Measurements from ENCODE around the gene PPIL1.

PPIL1 gene

DNA sequence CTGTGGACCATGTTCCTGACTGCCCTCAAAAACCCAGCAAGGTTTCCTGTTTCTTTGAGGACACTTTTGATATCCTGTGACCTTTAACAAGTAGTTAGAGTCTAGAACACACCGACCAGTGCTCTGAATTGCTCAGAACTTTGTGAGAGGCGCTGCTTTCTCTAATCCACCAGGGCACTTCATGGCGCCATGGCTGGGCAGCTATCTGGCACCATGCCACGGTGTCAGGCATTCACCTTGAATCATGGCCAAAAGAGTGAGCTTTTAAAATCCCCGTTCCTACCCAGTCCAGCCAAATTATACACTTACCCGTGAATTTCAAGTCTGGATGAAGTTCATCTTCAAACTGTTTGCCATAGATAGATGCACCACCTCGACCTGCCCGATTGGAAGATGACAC, 18.3 kb downstream of the PPIL1 start:
- Histone ChIP-seq H3K4me2 (ENCODE audit: low read length) (no peak overlapping the region), H3K9me2 (ENCODE audit: low read depth, low read length) (no peaks in the 10 kb centered on the region), H3K9ac (ENCODE audit: low read length) (no peak overlapping the region), H3K27ac (ENCODE audit: low read depth, low read length, poor library complexity, severe bottlenecking) (no peak overlapping the region), H3K27me3 (ENCODE audit: insufficient read depth, low read length) (no peaks in the 10 kb centered on the region), H3F3A (ENCODE audit: insufficient read depth, low read length) (no peaks in the 10 kb centered on the region), H3K36me3 (ENCODE audit: insufficient read depth, low read length) (peaks cover 96% of the 10 kb centered on the region), H2AFZ (ENCODE audit: low read length) (no peak overlapping the region), H3K79me2 (ENCODE audit: insufficient read depth, low read length) (peaks cover 6% of the 10 kb centered on the region; the same call in 1 of the 2 replicates), H4K20me1 (ENCODE audit: insufficient read depth, low read length) (no peaks in the 10 kb centered on the region), H3K9me3 (ENCODE audit: low read length) (no peaks in the 10 kb centered on the region), H3K4me3 (ENCODE audit: low read depth, low read length, poor library complexity, severe bottlenecking) (no peak overlapping the region), H3K4me1 (ENCODE audit: insufficient read depth, low read length, severe bottlenecking) (no peaks in the 10 kb centered on the region)
- TF ChIP-seq EZH2 (IDR thresholded peaks at IDR 0.05; ENCODE audit: borderline replicate concordance, low read length) (no peak), CTCF (IDR thresholded peaks at IDR 0.05; ENCODE audit: low read length) (no peak)

- Histone ChIP-seq H2AFZ (ENCODE audit: low read length) (no peak overlapping the region), H4K20me1 (ENCODE audit: insufficient read depth, low read length) (no peaks in the 10 kb centered on the region), H3K27ac (ENCODE audit: low read depth, low read length, poor library complexity, severe bottlenecking) (no peak overlapping the region), H3K4me2 (ENCODE audit: low read length) (no peak overlapping the region), H3K9ac (ENCODE audit: low read length) (no peak overlapping the region), H3K27me3 (ENCODE audit: insufficient read depth, low read length) (no peaks in the 10 kb centered on the region), H3K9me2 (ENCODE audit: low read depth, low read length) (no peaks in the 10 kb centered on the region), H3K36me3 (ENCODE audit: insufficient read depth, low read length) (peaks cover 95% of the 10 kb centered on the region), H3K4me1 (ENCODE audit: insufficient read depth, low read length, severe bottlenecking) (no peaks in the 10 kb centered on the region), H3K79me2 (ENCODE audit: insufficient read depth, low read length) (peaks cover 4% of the 10 kb centered on the region; the same call in 1 of the 2 replicates), H3K9me3 (ENCODE audit: low read length) (peaks cover 3% of the 10 kb centered on the region), H3F3A (ENCODE audit: insufficient read depth, low read length) (no peaks in the 10 kb centered on the region), H3K4me3 (ENCODE audit: low read depth, low read length, poor library complexity, severe bottlenecking) (no peak overlapping the region)
- TF ChIP-seq EZH2 (IDR thresholded peaks at IDR 0.05; ENCODE audit: borderline replicate concordance, low read length) (no peak), CTCF (IDR thresholded peaks at IDR 0.05; ENCODE audit: low read length) (no peak)
Observed at GRCh38 chr6:36855750-36856149, 18.9 kb downstream of the PPIL1 start.

GRCh38 chr6:36853325-36853724, 21.3 kb downstream of the PPIL1 start:
- Histone ChIP-seq H3K36me3 (ENCODE audit: insufficient read depth, low read length) (peaks cover 79% of the 10 kb centered on the region), H3K4me2 (ENCODE audit: low read length) (no peak overlapping the region)

More at GRCh38 chr6:36853325-36853724, 21.3 kb downstream of the PPIL1 start:
- Histone ChIP-seq H3K9ac (ENCODE audit: low read length) (no peak overlapping the region), H3F3A (ENCODE audit: insufficient read depth, low read length) (no peaks in the 10 kb centered on the region), H2AFZ (ENCODE audit: low read length) (no peak overlapping the region), H3K27me3 (ENCODE audit: insufficient read depth, low read length) (no peaks in the 10 kb centered on the region), H3K9me2 (ENCODE audit: low read depth, low read length) (no peaks in the 10 kb centered on the region), H3K9me3 (ENCODE audit: low read length) (peaks cover 3% of the 10 kb centered on the region), H3K4me3 (ENCODE audit: low read depth, low read length, poor library complexity, severe bottlenecking) (no peak overlapping the region), H3K27ac (ENCODE audit: low read depth, low read length, poor library complexity, severe bottlenecking) (no peak overlapping the region), H3K79me2 (ENCODE audit: insufficient read depth, low read length) (no peaks in the 10 kb centered on the region), H4K20me1 (ENCODE audit: insufficient read depth, low read length) (no peaks in the 10 kb centered on the region), H3K4me1 (ENCODE audit: insufficient read depth, low read length, severe bottlenecking) (no peaks in the 10 kb centered on the region)
- TF ChIP-seq EZH2 (IDR thresholded peaks at IDR 0.05; ENCODE audit: borderline replicate concordance, low read length) (no peak), CTCF (IDR thresholded peaks at IDR 0.05; ENCODE audit: low read length) (no peak)
